ENCODE data around the gene DUOX1. TPM values are rescaled to one million over a fixed set of nuclear protein-coding genes. Genes with fewer than 3 reads are reported as not detected.

Gene DUOX1
- total RNA-seq, 1 experiment from 2014 or later, result not detected

- no peak for DNase-seq (ENCODE audit: low read depth)
Observed at GRCh38 chr15:45168286-45168685, 38.5 kb downstream of the DUOX1 start.

- no peak for DNase-seq (ENCODE audit: low read depth)
Observed at GRCh38 chr15:45168751-45169551, 39.2 kb downstream of the DUOX1 start.

- no peak for DNase-seq (ENCODE audit: low read depth)
Observed at GRCh38 chr15:45169608-45170480, 40.0 kb downstream of the DUOX1 start.

GRCh38 chr15:45171912-45172311 lies 42.1 kb downstream of the DUOX1 start:
- no peak for DNase-seq (ENCODE audit: low read depth)

GRCh38 chr15:45174069-45174468 lies 44.3 kb downstream of the DUOX1 start:
- DNase-seq (ENCODE audit: low read depth), result no peak

- DNase-seq (ENCODE audit: low read depth), result no peak
Observed at GRCh38 chr15:45174577-45174976, 44.8 kb downstream of the DUOX1 start.

GRCh38 chr15:45177285-45177684 lies 47.5 kb downstream of the DUOX1 start:
- no peak for DNase-seq (ENCODE audit: low read depth)

GRCh38 chr15:45179221-45179985 lies 49.6 kb downstream of the DUOX1 start:
- peak; percentile 35 for DNase-seq (ENCODE audit: low read depth)

GRCh38 chr15:45180201-45180600 lies 50.4 kb downstream of the DUOX1 start:
- DNase-seq (ENCODE audit: low read depth), result no peak

GRCh38 chr15:45180648-45181436 lies 51.0 kb downstream of the DUOX1 start:
- DNase-seq (ENCODE audit: low read depth), result no peak

GRCh38 chr15:45181491-45182285 lies 51.9 kb downstream of the DUOX1 start:
- DNase-seq (ENCODE audit: low read depth), result no peak

- no peak for DNase-seq (ENCODE audit: low read depth)
Observed at GRCh38 chr15:45182996-45183395, 53.2 kb downstream of the DUOX1 start.

- peak; percentile 30 for DNase-seq (ENCODE audit: low read depth)
Observed at GRCh38 chr15:45183511-45183910, 53.7 kb downstream of the DUOX1 start.

GRCh38 chr15:45184562-45185041 lies 54.8 kb downstream of the DUOX1 start:
- DNase-seq (ENCODE audit: low read depth), result no peak

- DNase-seq (ENCODE audit: low read depth), result no peak
Observed at GRCh38 chr15:45185069-45185779, 55.4 kb downstream of the DUOX1 start.

- peak; percentile 45 for DNase-seq (ENCODE audit: low read depth)
Observed at GRCh38 chr15:45185903-45186770, 56.3 kb downstream of the DUOX1 start.

- DNase-seq (ENCODE audit: low read depth), result no peak
Observed at GRCh38 chr15:45186771-45187577, 57.2 kb downstream of the DUOX1 start.

- no peak for DNase-seq (ENCODE audit: low read depth)
Observed at GRCh38 chr15:45187578-45187893, 57.7 kb downstream of the DUOX1 start.

Measured in RPMI7951 (cell line).